PC-9 (cell line): ENCODE results near the gene GABPB2.

Source experiments
- CTCF ChIP-seq: fragments of 200-600 bp; sonication (generic); conservative IDR thresholded peaks from 2 replicates; pipeline ENCODE4 v1.6.1; 2017; ENCODE audit warnings: mixed run types, antibody characterized with exemption, mild to moderate bottlenecking, moderate library complexity
- EZH2 ChIP-seq: fragments of 200-600 bp; sonication (generic); IDR thresholded peaks from 2 replicates; pipeline ENCODE4 v1.8.0; 2017; ENCODE audit warnings: antibody characterized with exemption, low read depth

- no peak for TF ChIP-seq CTCF
- TF ChIP-seq EZH2: no peak
These were observed 36.3 kb downstream of the GABPB2 start for GRCh38 chr1:151106894-151107293.
